ENCODE data around the gene HPCAL1.

DNA sequence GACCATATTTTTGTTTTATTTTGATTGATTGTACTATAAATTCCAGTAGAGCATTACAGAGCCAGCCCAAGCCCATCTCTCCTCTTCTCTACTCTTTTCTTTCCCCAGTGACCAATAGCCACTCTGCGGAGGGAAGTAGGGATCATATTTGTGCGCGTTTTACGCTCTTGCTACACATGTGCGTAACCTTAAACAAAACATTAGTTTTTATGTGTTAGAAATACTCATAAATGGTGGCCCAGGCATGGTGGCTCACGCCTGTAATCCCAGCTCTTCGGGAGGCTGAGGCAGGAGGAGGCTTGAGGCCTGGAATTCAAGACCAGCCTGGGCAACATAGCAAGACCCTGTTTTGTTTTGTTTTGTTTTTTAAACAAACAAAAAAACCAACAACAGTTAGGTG lies 31.3 kb downstream of the HPCAL1 start:
- TF ChIP-seq, protein P1, sequence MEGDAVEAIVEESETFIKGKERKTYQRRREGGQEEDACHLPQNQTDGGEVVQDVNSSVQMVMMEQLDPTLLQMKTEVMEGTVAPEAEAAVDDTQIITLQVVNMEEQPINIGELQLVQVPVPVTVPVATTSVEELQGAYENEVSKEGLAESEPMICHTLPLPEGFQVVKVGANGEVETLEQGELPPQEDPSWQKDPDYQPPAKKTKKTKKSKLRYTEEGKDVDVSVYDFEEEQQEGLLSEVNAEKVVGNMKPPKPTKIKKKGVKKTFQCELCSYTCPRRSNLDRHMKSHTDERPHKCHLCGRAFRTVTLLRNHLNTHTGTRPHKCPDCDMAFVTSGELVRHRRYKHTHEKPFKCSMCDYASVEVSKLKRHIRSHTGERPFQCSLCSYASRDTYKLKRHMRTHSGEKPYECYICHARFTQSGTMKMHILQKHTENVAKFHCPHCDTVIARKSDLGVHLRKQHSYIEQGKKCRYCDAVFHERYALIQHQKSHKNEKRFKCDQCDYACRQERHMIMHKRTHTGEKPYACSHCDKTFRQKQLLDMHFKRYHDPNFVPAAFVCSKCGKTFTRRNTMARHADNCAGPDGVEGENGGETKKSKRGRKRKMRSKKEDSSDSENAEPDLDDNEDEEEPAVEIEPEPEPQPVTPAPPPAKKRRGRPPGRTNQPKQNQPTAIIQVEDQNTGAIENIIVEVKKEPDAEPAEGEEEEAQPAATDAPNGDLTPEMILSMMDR (conservative IDR thresholded peaks at IDR 0.05; ENCODE audit: low read length) = no peak
- no peak for TF ChIP-seq EZH2phosphoT487 (IDR thresholded peaks at IDR 0.05; ENCODE audit: borderline replicate concordance, low read depth, low read length)

Data from OCI-LY7 (cell line).